Hypothalamus (tissue), 51 donors: Measurements from ENCODE around the gene TAS2R43.
"Not testable (repeated sequence)": the region's sequence is repeated elsewhere in the genome, so short reads cannot be mapped to it uniquely, and the experiment has no call there.

ENCODE experiments used
- DNase-seq, 51 donors: peaks; one replicate each; lab custom pipeline; 2025; lab: John Stamatoyannopoulos, UW

The TAS2R43 gene, protein sequence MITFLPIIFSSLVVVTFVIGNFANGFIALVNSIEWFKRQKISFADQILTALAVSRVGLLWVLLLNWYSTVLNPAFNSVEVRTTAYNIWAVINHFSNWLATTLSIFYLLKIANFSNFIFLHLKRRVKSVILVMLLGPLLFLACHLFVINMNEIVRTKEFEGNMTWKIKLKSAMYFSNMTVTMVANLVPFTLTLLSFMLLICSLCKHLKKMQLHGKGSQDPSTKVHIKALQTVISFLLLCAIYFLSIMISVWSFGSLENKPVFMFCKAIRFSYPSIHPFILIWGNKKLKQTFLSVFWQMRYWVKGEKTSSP

DNA sequence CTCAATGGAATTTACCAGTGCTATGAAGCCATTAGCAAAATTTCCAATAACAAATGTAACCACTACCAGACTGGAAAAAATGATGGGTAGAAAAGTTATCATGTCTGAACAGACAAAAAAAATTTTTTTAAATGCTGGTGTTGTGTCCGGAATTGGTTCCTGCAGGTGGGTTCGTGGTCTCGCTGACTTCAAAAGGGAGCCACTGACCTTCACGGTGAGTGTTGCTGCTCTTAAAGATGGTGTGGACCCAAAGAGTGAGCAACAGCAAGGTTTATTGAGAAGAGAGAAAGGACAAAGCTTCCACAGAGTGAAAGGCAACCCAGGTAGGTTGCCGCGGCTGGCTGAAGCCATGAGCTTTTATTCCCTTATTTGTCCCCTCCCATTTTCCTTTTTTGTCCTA is at the start of gene TAS2R43:
Gene TAS2R43, minus strand, starts transcription at position 186 of the 400 bp plus-strand sequence. Its CDS starts 84 bp downstream, at position 102.
- DNase-seq: no peak

DNA sequence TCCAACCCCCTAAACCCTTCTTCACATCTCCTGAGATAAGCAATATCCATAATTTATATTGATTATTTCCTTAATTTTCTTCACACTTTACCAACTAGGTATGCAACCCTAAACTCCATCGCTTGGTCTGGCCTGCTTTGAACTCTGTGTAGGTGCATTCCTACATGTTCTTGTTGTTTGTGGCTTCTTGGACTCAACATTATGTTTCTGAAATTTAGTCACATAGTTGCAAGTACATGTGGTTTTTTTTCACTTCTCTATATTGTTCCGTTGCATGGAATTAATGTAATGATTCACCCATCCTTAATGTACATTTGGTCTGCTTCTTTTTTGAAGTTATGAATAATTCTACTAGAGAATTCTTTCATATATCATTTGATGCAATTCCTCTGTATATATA is 44.0 kb upstream of the TAS2R43 start:
- no peak for DNase-seq

DNA sequence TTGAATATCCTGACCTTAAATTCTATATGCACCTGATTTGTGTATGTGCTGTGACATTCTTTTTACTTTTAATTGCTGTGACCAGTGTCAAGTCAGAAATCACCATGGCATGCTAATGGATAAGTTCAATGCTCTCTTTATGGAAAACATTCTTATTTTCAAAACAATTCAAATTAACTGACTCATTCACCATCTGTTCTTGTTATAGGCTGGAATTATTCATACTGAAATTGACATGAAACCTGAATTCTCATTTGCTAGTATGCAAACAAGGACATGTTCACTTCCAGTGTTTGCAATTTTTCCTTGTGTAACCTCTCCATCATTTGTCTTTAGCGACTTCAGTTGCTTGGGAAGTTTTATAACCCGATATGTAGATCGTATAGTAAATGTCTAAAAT is 42.2 kb upstream of the TAS2R43 start, which contains the start of gene TAS2R30:
Gene TAS2R30, minus strand, starts transcription at position 340 of the 400 bp plus-strand sequence. CDS start 400 bp downstream, outside the sequence.
- no peak for DNase-seq

DNA sequence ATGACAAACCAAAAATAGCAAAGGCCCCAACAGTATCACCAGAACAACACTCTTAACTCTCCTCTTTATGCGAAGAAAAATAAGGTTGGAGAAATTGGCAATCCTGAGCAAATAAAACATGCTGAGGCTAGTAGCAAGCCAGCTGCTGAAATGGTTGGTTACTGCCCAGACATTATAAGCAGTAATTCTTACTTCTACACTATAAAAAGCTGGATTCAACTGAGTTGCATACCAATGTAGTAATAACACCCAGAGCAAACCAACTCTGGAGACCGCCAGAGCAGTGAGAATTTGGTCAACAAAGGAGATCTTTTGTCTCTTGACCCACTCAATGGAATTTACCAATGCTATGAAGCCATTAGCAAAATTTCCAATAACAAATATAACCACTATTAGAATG is 41.7 kb upstream of the TAS2R43 start:
- DNase-seq: no peak

DNA sequence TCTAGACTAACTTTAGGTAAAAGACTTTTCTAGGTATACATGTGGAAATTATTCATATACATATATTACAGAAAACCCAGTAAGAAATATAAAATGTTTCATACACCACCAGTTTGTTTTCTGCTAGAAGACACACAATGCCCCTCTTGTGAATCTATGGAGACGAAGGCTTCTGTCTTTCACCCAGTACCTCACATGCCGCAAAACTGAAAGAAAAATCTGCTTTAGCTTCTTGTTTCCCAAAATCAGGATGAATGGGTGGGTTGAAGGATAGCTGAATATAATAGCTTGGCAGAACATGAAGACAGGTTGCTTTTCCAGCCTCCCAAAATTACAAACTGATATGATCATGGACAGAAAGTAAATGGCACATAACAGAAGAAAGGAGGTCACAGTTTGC is 41.0 kb upstream of the TAS2R43 start:
- DNase-seq: no peak

DNA sequence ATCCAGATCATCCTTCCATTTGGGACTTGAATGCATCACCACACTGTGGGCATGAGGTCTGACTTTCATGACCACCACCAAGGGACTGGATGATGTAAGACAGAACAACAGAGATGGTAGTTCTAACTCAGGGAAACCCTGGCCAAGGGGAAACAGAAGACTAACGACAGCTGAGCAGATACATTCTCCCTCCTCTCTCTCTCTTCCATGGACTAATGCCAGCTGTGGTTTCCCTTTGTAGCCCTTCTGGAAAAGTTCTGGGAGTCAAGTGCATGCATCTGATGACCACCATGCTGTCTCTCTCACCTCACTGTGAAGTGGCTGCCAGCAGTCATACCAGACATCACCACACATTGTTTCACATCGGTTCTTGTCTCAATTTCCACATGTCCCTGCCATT is 38.9 kb upstream of the TAS2R43 start:
- no peak for DNase-seq

DNA sequence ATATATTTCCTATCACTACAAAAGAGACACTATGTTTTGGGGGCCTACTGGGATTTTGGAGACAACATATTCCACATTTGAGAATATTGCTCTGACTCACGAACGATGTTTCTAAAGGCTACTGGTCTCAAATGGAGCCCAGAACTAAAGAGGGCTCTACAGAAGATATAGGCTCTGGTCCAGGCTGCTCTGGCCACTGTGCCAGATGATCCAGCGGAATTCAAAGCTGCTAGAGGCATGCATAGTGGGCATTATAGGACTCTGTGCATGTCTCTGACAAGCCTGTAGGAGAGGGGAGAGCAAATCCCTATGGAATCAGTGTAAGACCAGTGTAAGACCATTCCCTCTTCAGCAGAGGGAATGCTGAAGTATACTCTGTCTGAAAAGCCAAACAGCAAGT is 38.3 kb upstream of the TAS2R43 start:
- DNase-seq: no peak

DNA sequence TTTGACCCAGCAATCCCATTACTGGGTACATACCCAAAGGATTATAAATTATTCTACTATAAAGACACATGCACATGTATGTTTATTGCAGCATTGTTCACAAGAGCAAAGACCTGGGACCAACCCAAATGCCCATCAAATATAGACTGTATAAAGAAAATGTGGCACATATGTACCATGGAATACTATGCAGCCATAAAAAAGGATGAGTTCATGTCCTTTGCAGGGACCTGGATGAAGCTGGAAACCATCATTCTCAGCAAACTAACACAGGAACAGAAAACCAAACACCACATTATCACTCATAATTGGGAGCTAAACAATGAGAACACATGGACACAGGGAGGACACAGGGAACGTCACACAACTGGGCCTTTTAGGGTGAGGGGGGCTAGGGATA is 22.0 kb upstream of the TAS2R43 start:
- not testable (repeated sequence) for DNase-seq

DNA sequence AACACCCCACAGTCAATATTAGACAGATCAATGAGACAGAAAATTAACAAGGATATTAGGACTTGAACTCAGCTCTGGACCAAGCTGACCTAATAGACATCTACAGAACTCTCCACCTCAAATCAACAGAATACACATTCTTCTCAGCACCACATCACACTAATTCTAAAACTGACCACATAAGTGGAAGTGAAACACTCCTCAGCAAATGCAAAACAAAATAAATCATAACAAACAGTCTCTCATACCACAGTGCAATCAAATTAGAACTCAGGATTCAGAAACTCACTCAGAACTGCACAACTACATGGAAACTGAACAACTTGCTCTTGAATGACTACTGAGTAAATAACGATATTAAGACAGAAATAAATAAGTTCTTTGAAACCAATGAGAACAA is 19.1 kb upstream of the TAS2R43 start:
- DNase-seq: not testable (repeated sequence)

DNA sequence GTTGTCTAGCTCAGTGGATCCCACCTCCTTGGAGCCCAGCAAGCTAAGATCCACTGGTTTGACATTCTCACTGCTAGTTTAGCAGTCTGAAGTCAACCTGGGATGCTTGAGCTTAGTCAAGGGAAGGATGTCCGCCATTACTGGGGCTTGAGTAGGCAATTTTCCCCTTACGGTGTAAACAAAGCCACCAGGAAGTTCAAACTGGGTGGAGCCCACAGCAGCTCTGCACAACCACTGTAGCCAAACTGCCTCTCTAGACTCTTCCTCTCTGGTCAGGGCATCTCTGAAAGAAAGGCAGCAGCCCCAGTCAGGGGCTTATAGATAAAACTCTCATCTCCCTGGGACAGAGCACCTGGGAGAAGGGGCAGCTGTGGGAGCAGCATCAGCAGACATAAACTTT is 16.7 kb upstream of the TAS2R43 start:
- no peak for DNase-seq

DNA sequence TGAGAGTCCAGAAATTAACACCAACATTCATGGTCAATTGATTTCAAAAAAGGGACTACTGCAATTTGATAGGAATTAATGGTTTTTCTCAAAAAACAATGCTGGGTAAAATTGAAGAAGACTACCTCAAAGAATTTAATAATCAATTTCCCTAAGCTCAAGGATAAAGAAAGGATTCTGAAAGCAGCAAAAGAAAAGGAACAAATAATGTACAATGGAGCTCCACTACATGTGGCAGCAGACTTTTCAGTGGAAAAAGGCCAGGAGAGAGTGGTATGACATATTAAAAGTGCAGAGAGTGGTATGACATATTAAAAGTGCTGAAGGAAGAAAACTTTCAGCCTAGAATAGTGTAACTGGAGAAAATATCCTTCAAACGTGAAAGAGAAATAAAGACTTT is 15.6 kb upstream of the TAS2R43 start:
- DNase-seq: no peak

DNA sequence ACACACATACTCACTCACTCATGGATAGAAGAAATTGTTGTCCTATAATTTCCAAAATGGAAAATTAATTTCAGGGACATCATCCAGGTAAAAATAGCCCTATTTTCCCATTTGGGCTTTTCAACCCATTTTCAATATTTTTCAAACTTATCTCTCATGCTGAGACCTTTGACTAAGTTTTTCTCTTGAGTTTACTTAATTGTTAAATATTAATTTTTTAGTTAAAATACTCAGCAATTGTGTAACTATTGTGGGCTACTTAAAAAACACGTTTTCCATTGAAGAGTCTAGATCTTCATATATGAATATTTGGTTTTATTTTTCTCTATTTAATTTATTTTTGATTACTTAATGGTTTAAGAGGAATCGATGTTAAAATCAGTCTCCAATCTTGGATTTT is 14.2 kb upstream of the TAS2R43 start:
- no peak for DNase-seq

DNA sequence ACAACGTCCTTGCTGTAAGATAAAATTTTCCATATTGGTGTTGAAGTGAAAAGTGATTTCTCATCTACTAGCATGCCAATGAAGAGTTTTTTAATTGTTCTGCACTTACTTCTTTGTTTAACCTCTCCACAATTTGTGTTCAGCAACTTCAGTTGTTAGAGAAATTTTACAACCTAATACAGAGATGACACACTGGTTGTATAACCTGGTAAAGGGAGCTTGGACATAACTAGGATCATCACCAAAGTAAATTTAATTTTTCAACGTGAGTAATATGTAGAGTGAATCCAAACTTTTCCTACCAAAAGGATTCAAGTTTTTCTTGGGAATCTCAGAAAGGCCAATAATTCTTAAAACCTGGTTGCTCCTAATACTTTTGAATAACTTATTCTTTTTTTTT is 13.4 kb upstream of the TAS2R43 start:
- no peak for DNase-seq

DNA sequence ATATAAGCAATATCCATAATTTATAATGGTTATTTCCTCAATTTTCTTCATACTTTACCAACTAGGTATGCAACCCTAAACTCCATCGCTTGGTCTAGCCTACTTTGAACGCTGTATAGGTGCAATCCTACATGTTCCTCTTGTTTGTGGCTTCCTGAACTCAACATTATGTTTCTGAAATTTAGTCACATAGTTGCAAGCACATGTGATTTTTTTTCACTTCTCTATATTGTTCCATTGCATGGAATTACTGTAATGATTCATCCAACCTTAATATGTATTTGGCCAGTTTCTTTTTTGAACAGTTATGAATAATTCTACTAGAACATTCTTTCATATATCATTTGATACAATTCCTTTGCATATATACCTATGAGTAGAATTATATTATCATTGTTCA is 2.8 kb upstream of the TAS2R43 start:
- not testable (repeated sequence) for DNase-seq

DNA sequence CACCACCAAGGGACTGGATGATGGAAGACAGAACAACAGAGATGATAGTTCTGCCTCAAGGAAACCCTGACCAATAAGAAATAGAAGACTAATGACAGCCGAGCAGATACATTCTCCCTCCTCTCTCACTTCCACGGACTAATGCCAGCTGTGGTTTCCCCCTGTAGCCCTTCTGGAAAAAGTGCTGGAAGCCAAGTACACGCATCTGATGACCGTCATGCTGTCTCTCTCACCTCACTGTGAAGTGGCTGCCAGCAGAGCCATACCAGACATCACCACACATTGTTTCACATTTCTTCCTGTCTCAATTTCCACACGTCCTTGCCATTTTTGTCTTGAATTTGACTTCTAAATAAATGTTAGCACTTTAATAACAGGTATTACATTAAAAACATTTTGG is 2.9 kb downstream of the TAS2R43 start:
- no peak for DNase-seq

DNA sequence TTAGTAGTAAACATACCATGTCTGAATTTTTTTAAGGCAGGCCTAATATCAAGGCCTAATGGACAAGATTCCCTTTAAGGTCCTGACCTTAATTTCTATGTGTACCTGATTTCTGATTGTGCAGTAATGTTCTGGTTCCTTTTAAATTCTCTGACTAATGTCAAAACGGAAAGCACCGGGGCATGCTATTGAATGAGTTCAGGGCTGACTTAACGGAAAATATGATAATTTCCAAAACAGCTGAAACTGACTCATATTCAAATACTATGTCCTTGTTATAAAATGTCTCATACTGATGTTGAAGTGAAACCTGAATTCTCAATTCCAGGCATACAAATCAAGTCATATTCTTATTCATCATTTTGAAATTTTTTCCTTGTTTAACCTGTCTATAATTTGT is 6.7 kb downstream of the TAS2R43 start:
- no peak for DNase-seq

DNA sequence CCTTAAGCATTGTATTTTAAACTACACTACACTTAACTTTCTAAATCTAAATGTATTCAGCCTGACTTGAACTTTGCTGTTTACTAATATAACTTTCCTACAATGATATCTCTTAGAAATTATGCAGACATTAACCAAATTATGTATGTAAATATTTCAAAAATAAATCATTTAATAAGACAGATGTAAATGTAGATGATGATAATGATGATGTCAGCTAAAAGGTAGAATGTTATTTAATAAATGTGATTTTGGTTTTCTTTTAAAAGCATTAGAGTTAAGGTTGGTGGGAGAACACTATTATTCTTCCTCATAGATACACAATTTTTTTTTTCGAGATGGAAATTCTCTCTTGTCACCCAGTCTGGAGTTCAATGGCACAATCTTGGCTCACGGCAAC is 10.1 kb downstream of the TAS2R43 start:
- no peak for DNase-seq

DNA sequence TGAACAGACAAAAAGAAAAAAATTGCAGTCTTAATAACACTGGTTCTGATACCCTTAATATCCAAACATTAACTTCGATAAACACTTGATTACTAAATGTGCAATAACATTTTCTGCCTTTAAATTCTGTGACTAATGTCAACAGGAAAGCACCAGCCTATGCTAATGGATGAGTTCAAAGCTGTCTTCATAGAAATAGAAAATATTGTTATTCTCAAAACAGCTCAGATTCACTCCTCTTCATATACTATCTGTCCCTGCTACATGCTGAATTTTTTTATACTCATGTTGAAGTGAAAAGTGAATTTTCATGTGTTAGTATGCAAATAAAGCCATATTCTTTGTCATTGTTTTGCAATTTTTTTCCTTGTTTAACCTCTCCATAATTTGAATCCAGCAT is 13.9 kb downstream of the TAS2R43 start:
- DNase-seq: no peak

DNA sequence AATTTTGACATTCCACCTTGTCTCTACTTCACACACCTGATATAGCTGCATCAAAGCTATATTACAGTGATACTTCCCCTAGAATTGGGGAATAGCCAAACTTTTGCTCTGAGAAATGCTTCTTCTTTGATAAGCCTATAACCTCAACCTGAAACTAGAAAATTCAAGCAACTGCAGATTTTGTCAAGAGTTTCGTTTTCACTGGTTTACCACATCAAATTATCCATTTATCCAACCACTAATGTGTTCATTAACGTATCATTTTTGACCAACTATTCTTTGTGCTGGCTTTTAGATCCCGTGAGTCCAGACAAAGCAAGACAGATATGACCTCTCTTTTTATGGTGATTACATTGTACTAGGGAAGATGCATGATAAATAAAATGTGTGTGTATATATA is 16.5 kb downstream of the TAS2R43 start:
- DNase-seq: no peak

DNA sequence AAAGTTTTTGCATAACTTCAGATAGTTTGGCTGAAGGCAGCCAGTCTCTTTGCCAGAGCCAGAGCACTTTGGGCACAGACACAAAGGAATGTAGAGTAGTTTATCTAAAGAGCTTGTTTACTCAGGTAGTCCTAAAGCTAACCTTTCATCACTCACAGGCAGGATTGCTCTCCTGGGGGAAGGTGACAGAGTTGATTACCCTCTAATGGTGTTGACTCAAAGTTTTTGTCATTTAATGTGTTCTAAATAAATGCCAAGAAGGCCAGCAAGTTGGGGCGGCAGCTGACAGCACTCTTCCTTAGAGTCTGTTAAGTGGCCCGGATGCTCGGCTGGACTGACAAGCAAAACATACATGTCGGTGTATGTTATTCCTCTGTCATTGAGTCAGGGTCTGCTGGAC is 20.7 kb downstream of the TAS2R43 start:
- DNase-seq: no peak

DNA sequence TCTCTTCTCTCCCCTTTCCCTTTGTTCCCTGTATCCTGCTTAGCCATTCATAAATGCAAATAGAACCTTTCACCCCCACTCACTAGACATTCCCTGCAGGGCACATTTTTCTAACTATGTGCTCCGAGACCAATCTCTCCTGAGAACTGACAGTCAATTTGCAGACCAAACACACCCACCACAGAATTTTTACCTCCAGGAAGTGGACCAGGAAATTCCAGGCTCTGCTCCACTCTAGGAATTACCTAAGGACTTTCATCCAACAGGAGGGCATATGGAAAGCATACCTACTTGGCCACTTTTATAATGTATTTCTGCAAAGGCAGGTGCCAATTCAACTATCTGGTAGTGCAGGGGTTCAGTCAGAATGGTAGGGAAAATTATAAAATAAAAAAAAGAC is 21.1 kb downstream of the TAS2R43 start:
- no peak for DNase-seq

DNA sequence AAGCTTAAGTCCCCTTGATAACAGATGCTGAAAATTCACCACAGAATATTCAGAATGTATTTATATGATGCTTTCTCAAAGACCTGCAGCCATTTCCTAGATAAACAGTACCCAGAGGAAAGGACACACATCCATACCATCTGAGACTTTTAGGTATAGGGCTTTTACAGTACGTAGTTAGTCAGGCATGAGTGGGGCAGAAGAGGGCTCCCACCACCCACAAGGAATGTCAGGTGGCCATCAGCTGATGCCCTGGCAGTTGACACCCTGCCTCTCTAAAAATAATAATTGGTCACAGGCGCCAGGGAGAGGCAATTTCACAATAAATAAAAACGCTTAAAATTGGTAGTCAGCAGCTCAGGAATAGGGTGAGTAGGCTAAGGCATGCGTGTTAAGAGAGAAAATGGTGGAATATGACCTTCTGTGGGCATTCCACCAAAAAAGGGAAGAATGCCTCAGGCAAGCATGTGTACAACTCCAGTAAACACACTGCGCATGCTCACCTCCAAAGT is 22.2 kb downstream of the TAS2R43 start:
- DNase-seq: no peak

DNA sequence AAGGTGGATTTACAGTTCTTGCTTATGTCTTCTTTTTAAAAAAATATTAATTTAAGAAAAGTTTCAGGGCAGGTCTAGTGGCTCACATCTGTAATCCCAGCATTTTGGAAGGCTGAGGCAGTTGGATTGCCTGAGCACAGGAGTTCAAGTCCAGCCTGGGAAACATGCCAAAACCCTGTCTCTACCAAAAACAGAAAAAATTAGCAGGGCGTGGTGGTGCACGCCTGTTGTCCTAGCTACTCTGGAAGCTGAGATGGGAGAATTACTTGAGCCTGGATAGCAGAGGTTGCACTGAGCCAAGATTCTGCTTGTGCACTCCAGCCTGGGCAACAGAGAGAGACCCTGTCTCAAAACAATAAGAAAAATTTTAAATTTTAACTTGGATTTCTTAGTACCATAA is 24.6 kb downstream of the TAS2R43 start:
- DNase-seq: peak in 3 of 51 donors; percentile 1 to 25 (median 3)
